ENCODE measurements around the gene CSTF1.

Gene CSTF1

GRCh38 chr20:56347628-56348304 lies 44.7 kb upstream of the CSTF1 start:
- DNase-seq (ENCODE audit: low spot score) (peak; percentile 67), ATAC-seq (ENCODE audit: low read depth) (no peak)
- Histone ChIP-seq H3K36me3 (ENCODE audit: low read depth) (no peaks in the 10 kb centered on the region), H3K9me3 (ENCODE audit: severe bottlenecking) (no peaks in the 10 kb centered on the region), H3K4me1 (ENCODE audit: insufficient read depth, poor library complexity, severe bottlenecking) (no peaks in the 10 kb centered on the region), H3K27ac (ENCODE audit: poor library complexity, severe bottlenecking) (no peak overlapping the region), H3K27me3 (ENCODE audit: insufficient read depth, poor library complexity, severe bottlenecking) (peaks cover 22% of the 10 kb centered on the region), H3K4me3 (ENCODE audit: severe bottlenecking) (no peak overlapping the region)
- no peak for TF ChIP-seq CTCF (IDR thresholded peaks at IDR 0.05; ENCODE audit: poor library complexity, severe bottlenecking)

GRCh38 chr20:56348305-56348693 lies 44.1 kb upstream of the CSTF1 start:
- no peak for ATAC-seq (ENCODE audit: low read depth)
- no peak overlapping the region for H3K4me3 ChIP-seq (ENCODE audit: severe bottlenecking)
- H3K27ac ChIP-seq (ENCODE audit: poor library complexity, severe bottlenecking): no peak overlapping the region
- H3K36me3 ChIP-seq (ENCODE audit: low read depth): no peaks in the 10 kb centered on the region
- peaks cover 16% of the 10 kb centered on the region for H3K27me3 ChIP-seq (ENCODE audit: insufficient read depth, poor library complexity, severe bottlenecking)
- DNase-seq (ENCODE audit: low spot score): no peak
- H3K9me3 ChIP-seq (ENCODE audit: severe bottlenecking): no peaks in the 10 kb centered on the region
- no peaks in the 10 kb centered on the region for H3K4me1 ChIP-seq (ENCODE audit: insufficient read depth, poor library complexity, severe bottlenecking)
- no peak for TF ChIP-seq CTCF (IDR thresholded peaks at IDR 0.05; ENCODE audit: poor library complexity, severe bottlenecking)

GRCh38 chr20:56348746-56349145 lies 43.7 kb upstream of the CSTF1 start:
- peaks cover 12% of the 10 kb centered on the region for H3K27me3 ChIP-seq (ENCODE audit: insufficient read depth, poor library complexity, severe bottlenecking)
- no peak for TF ChIP-seq CTCF (IDR thresholded peaks at IDR 0.05; ENCODE audit: poor library complexity, severe bottlenecking)
- no peak overlapping the region for H3K4me3 ChIP-seq (ENCODE audit: severe bottlenecking)
- H3K27ac ChIP-seq (ENCODE audit: poor library complexity, severe bottlenecking): no peak overlapping the region
- ATAC-seq (ENCODE audit: low read depth): no peak
- H3K36me3 ChIP-seq (ENCODE audit: low read depth): no peaks in the 10 kb centered on the region
- no peaks in the 10 kb centered on the region for H3K4me1 ChIP-seq (ENCODE audit: insufficient read depth, poor library complexity, severe bottlenecking)
- DNase-seq (ENCODE audit: low spot score): no peak
- H3K9me3 ChIP-seq (ENCODE audit: severe bottlenecking): no peaks in the 10 kb centered on the region

GRCh38 chr20:56350842-56351241 lies 41.6 kb upstream of the CSTF1 start:
- no peak overlapping the region for H3K4me3 ChIP-seq (ENCODE audit: severe bottlenecking)
- H3K4me1 ChIP-seq (ENCODE audit: insufficient read depth, poor library complexity, severe bottlenecking): no peaks in the 10 kb centered on the region
- no peaks in the 10 kb centered on the region for H3K27me3 ChIP-seq (ENCODE audit: insufficient read depth, poor library complexity, severe bottlenecking)
- no peak overlapping the region for H3K27ac ChIP-seq (ENCODE audit: poor library complexity, severe bottlenecking)
- ATAC-seq (ENCODE audit: low read depth) (no peak), DNase-seq (ENCODE audit: low spot score) (no peak)
- TF ChIP-seq CTCF (IDR thresholded peaks at IDR 0.05; ENCODE audit: poor library complexity, severe bottlenecking): no peak
- H3K36me3 ChIP-seq (ENCODE audit: low read depth): no peaks in the 10 kb centered on the region
- no peaks in the 10 kb centered on the region for H3K9me3 ChIP-seq (ENCODE audit: severe bottlenecking)

GRCh38 chr20:56352345-56353055 lies 39.9 kb upstream of the CSTF1 start:
- Histone ChIP-seq H3K9me3 (ENCODE audit: severe bottlenecking) (no peaks in the 10 kb centered on the region), H3K4me1 (ENCODE audit: insufficient read depth, poor library complexity, severe bottlenecking) (no peaks in the 10 kb centered on the region), H3K27ac (ENCODE audit: poor library complexity, severe bottlenecking) (no peak overlapping the region), H3K4me3 (ENCODE audit: severe bottlenecking) (no peak overlapping the region), H3K36me3 (ENCODE audit: low read depth) (no peaks in the 10 kb centered on the region), H3K27me3 (ENCODE audit: insufficient read depth, poor library complexity, severe bottlenecking) (no peaks in the 10 kb centered on the region)
- no peak for TF ChIP-seq CTCF (IDR thresholded peaks at IDR 0.05; ENCODE audit: poor library complexity, severe bottlenecking)
- no peak for ATAC-seq (ENCODE audit: low read depth)
- no peak for DNase-seq (ENCODE audit: low spot score)

Data from RWPE2 (cell line).